Ishikawa (cell line): ENCODE measurements around the gene GRIK5.

Experiments
- CREB1 ChIP-seq: IDR thresholded peaks from 2 replicates; pipeline ENCODE4 v1.6.1; 2012; ENCODE audit warnings: low read depth
- EGR1 ChIP-seq: IDR thresholded peaks from 2 replicates; pipeline ENCODE4 v1.6.1; 2012
- EP300 ChIP-seq: IDR thresholded peaks from 2 replicates; pipeline ENCODE4 v1.6.1; 2012; ENCODE audit warnings: borderline replicate concordance
- FOXM1 ChIP-seq: IDR thresholded peaks from 2 replicates; pipeline ENCODE4 v1.6.1; 2012; ENCODE audit warnings: low read depth, borderline replicate concordance
- MAX ChIP-seq: IDR thresholded peaks from 2 replicates; pipeline ENCODE4 v1.6.1; 2012
- NFIC ChIP-seq: IDR thresholded peaks from 2 replicates; pipeline ENCODE4 v1.6.1; 2012
- RAD21 ChIP-seq: IDR thresholded peaks from 2 replicates; pipeline ENCODE4 v1.6.1; 2012; ENCODE audit warnings: low read depth
- TAF1 ChIP-seq: IDR thresholded peaks from 2 replicates; pipeline ENCODE4 v1.6.1; 2012; ENCODE audit warnings: low read depth, mild to moderate bottlenecking

GRCh38 chr19:41994994-41995958 lies 74.7 kb downstream of the GRIK5 start:
- TF ChIP-seq CREB1: no peak
- TF ChIP-seq NFIC: no peak
- TF ChIP-seq MAX: no peak
- TF ChIP-seq TAF1: no peak
- no peak for TF ChIP-seq RAD21
- no peak for TF ChIP-seq FOXM1
- no peak for TF ChIP-seq EP300
- TF ChIP-seq EGR1: no peak
